Neural progenitor cell (in vitro differentiated cells): ENCODE results near the gene TRHDE. TPM values are rescaled to one million over a fixed set of nuclear protein-coding genes. Genes with fewer than 3 reads are reported as not detected.
"Not testable (repeated sequence)": the region's sequence is repeated elsewhere in the genome, so short reads cannot be mapped to it uniquely, and the experiment has no call there.

Experiments used
- DNase-seq: peaks from one replicate; pipeline ENCODE4 v3.0.0-alpha.2; 2016; ENCODE audit warnings: low spot score
- H2AFZ ChIP-seq: fragments of 200-600 bp; sonication (generic); replicated peaks from 2 replicates; pipeline ENCODE4 v1.6.1; 2016; ENCODE audit warnings: antibody characterized with exemption
- H3F3A ChIP-seq: fragments of 200-600 bp; sonication (generic); 2 replicates; pipeline ENCODE4 v1.6.1; 2016; ENCODE audit warnings: antibody characterized with exemption, low read depth
- H3K27ac ChIP-seq: fragments of 200-600 bp; sonication (generic); 2 replicates; pipeline ENCODE4 v1.5.1; 2016; ENCODE audit warnings: mild to moderate bottlenecking
- H3K27me3 ChIP-seq: fragments of 200-600 bp; sonication (generic); 2 replicates; pipeline ENCODE4 v1.6.1; 2016; ENCODE audit warnings: mild to moderate bottlenecking, moderate library complexity
- H3K36me3 ChIP-seq: fragments of 200-600 bp; sonication (generic); 2 replicates; pipeline ENCODE4 v1.5.1; 2016
- H3K4me1 ChIP-seq: fragments of 200-600 bp; sonication (generic); 2 replicates; pipeline ENCODE4 v1.6.1; 2016; ENCODE audit warnings: mixed run types
- H3K4me2 ChIP-seq: fragments of 200-600 bp; sonication (generic); 2 replicates; pipeline ENCODE4 v1.6.1; 2016
- H3K4me3 ChIP-seq: fragments of 200-600 bp; sonication (generic); 2 replicates; pipeline ENCODE4 v1.5.1; 2016
- H3K79me2 ChIP-seq: fragments of 200-600 bp; sonication (generic); 2 replicates; pipeline ENCODE4 v1.6.1; 2016; ENCODE audit warnings: low read depth
- H3K9ac ChIP-seq: fragments of 200-600 bp; sonication (generic); 2 replicates; pipeline ENCODE4 v1.6.1; 2016
- H3K9me3 ChIP-seq: fragments of 200-600 bp; sonication (generic); 2 replicates; pipeline ENCODE4 v1.5.1; 2016; ENCODE audit warnings: low read depth
- H4K20me1 ChIP-seq: fragments of 200-600 bp; sonication (generic); 2 replicates; pipeline ENCODE4 v1.6.1; 2016; ENCODE audit warnings: low read depth
- H3K27ac Mint-ChIP-seq: 3 replicates; pipeline ENCODE4 v1.8.0; 2021; ENCODE audit warnings: mixed read lengths
- H3K27me3 Mint-ChIP-seq: 2 replicates; pipeline ENCODE4 v1.8.0; 2022; ENCODE audit warnings: low read depth, mild to moderate bottlenecking, inconsistent platforms, moderate library complexity, mixed read lengths; ENCODE audit not compliant: insufficient read depth
- H3K36me3 Mint-ChIP-seq: 3 replicates; pipeline ENCODE4 v1.8.0; 2021; ENCODE audit warnings: mixed read lengths
- H3K4me1 Mint-ChIP-seq: 3 replicates; pipeline ENCODE4 v1.8.0; 2021; ENCODE audit warnings: mixed read lengths
- H3K4me3 Mint-ChIP-seq: 3 replicates; pipeline ENCODE4 v1.8.0; 2021; ENCODE audit warnings: mild to moderate bottlenecking, moderate library complexity, mixed read lengths
- H3K9me3 Mint-ChIP-seq: 3 replicates; pipeline ENCODE4 v1.8.0; 2020; ENCODE audit warnings: mixed read lengths
- EZH2 ChIP-seq: fragments of 200-600 bp; sonication (generic); IDR thresholded peaks from 2 replicates; pipeline ENCODE4 v1.6.1; 2017; ENCODE audit warnings: antibody characterized with exemption, mild to moderate bottlenecking, moderate library complexity
- EZH2phosphoT487 ChIP-seq: fragments of 200-600 bp; sonication (generic); IDR thresholded peaks from 2 replicates; pipeline ENCODE4 v1.6.1; 2017; ENCODE audit warnings: antibody characterized with exemption
- total RNA-seq: library from RNA; depleted of rRNA; stranded (reverse); fragments of >200 nt; gene quantifications from 2 replicates; pipeline ENCODE4 v1.2.3, GENCODE V29; 2015; ENCODE audit warnings: low replicate concordance
- TF ChIP-seq, protein P1 (sequence below): fragments of 200-600 bp; sonication (generic); IDR thresholded peaks from 2 replicates; pipeline ENCODE4 v1.5.1; 2017; ENCODE audit warnings: antibody characterized with exemption, mild to moderate bottlenecking

The TRHDE gene
- total RNA-seq, 1 donor from 2014 or later, result 4.5 TPM

DNA sequence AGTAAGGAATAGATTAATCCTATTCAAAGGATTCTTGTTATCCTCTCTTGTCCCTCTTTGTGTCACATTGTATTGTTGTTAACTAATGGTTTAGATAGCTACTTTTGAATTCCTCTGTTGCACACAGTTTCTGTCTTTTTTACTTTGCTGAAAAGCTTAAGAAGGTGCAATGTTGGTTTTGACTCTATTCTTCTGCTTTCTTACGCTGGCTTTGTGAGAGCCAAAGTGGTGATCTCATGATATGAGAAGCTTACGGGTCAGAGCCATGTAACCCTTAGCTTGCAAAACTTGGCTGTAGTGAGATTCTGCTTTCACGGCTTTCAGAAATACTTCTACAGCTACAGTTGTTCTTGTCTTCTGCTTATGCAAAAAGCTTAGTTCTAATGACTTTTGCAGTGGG is 239.7 kb downstream of the TRHDE start:
- Histone ChIP-seq H4K20me1 (no peaks in the 10 kb centered on the region), H3K4me3 (no peak overlapping the region), H3K79me2 (no peaks in the 10 kb centered on the region), H3K4me1 (peaks cover 37% of the 10 kb centered on the region), H3F3A (peaks cover 38% of the 10 kb centered on the region), H3K9me3 (no peaks in the 10 kb centered on the region), H3K27me3 (no peaks in the 10 kb centered on the region), H2AFZ (peak overlapping the region; percentile 40), H3K36me3 (no peaks in the 10 kb centered on the region), H3K4me2 (peak overlapping the region; percentile 72), H3K27ac (peak overlapping the region; percentile 80), H3K9ac (no peak overlapping the region)
- no peaks in the 10 kb centered on the region for H3K27me3 Mint-ChIP-seq
- H3K4me3 Mint-ChIP-seq, result no peak overlapping the region
- peaks cover 6% of the 10 kb centered on the region for H3K9me3 Mint-ChIP-seq
- H3K27ac Mint-ChIP-seq, result peak overlapping the region; percentile 96
- peaks cover 3% of the 10 kb centered on the region for H3K36me3 Mint-ChIP-seq
- H3K4me1 Mint-ChIP-seq, result peaks cover 25% of the 10 kb centered on the region
- peak; percentile 62 for DNase-seq
- TF ChIP-seq, protein P1, sequence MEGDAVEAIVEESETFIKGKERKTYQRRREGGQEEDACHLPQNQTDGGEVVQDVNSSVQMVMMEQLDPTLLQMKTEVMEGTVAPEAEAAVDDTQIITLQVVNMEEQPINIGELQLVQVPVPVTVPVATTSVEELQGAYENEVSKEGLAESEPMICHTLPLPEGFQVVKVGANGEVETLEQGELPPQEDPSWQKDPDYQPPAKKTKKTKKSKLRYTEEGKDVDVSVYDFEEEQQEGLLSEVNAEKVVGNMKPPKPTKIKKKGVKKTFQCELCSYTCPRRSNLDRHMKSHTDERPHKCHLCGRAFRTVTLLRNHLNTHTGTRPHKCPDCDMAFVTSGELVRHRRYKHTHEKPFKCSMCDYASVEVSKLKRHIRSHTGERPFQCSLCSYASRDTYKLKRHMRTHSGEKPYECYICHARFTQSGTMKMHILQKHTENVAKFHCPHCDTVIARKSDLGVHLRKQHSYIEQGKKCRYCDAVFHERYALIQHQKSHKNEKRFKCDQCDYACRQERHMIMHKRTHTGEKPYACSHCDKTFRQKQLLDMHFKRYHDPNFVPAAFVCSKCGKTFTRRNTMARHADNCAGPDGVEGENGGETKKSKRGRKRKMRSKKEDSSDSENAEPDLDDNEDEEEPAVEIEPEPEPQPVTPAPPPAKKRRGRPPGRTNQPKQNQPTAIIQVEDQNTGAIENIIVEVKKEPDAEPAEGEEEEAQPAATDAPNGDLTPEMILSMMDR, result no peak
- TF ChIP-seq EZH2phosphoT487 (no peak), EZH2 (no peak)

DNA sequence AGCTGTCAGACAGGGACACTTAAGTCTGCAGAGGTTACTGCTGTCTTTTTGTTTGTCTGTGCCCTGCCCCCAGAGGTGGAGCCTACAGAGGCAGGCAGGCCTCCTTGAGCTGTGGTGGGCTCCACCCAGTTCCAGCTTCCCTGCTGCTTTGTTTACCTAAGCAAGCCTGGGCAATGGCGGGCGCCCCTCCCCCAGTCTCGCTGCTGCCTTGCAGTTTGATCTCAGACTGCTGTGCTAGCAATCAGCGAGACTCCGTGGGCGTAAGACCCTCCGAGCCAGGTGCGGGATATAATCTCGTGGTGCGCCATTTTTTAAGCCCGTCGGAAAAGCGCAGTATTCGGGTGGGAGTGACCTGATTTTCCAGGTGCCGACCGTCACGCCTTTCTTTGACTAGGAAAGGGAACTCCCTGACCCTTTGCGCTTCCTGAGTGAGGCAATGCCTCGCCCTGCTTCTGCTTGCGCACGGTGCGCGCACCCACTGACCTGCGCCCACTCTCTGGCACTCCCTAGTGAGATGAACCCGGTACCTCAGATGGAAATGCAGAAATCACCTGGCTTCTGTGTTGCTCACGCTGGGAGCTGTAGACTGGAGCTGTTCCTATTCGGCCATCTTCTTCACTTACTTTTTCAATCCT is 248.0 kb downstream of the TRHDE start:
- H3K27ac Mint-ChIP-seq, H3K27me3 ChIP-seq, DNase-seq: not testable (repeated sequence)

DNA sequence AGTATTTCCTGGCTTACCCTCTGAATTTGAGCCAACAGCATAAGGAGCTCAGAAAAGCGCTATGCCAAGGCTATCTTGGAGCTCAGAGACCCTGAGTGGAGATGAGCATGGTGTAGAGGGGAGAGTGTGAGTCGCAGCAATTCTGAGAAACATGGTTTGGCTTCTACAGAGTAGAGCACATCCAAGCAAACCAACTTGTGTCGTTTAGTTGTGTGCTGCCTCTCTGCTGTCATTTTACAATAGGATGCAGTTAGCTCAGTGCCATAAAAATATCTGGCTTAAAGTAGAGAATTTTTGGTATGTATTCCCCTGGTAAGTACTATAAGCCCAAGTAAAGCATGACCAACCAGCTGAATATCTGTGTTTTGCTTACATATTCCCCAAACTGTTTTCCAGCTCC is 249.2 kb downstream of the TRHDE start:
- no peak for DNase-seq
- H3K36me3 ChIP-seq, result no peaks in the 10 kb centered on the region
- H3K4me1 ChIP-seq, result peaks cover 8% of the 10 kb centered on the region
- no peaks in the 10 kb centered on the region for H3K27me3 ChIP-seq
- H3K9me3 ChIP-seq, result no peaks in the 10 kb centered on the region
- no peak overlapping the region for H3K9ac ChIP-seq
- Mint-ChIP-seq H3K27me3 (no peaks in the 10 kb centered on the region), H3K27ac (no peak overlapping the region), H3K36me3 (no peaks in the 10 kb centered on the region), H3K9me3 (peaks cover 8% of the 10 kb centered on the region), H3K4me3 (no peak overlapping the region), H3K4me1 (peaks cover 5% of the 10 kb centered on the region)
- H3K4me2 ChIP-seq, result no peak overlapping the region
- H3F3A ChIP-seq, result no peaks in the 10 kb centered on the region
- no peaks in the 10 kb centered on the region for H4K20me1 ChIP-seq
- no peaks in the 10 kb centered on the region for H3K79me2 ChIP-seq
- no peak overlapping the region for H2AFZ ChIP-seq
- TF ChIP-seq, protein P1, result no peak
- TF ChIP-seq EZH2phosphoT487 (no peak), EZH2 (no peak)
- H3K27ac ChIP-seq, result no peak overlapping the region
- no peak overlapping the region for H3K4me3 ChIP-seq

More for the DNA sequence above, 248.0 kb downstream of the TRHDE start:
- not testable (repeated sequence) for H3K9me3 ChIP-seq, H3K4me1 Mint-ChIP-seq, H3K36me3 Mint-ChIP-seq, H3K4me1 ChIP-seq, H3K27ac ChIP-seq, H3K9me3 Mint-ChIP-seq, H3K9ac ChIP-seq, H3K79me2 ChIP-seq, H3K4me3 Mint-ChIP-seq, H3K36me3 ChIP-seq, H3K4me2 ChIP-seq, H3K4me3 ChIP-seq, H4K20me1 ChIP-seq, H2AFZ ChIP-seq, H3F3A ChIP-seq, H3K27me3 Mint-ChIP-seq

DNA sequence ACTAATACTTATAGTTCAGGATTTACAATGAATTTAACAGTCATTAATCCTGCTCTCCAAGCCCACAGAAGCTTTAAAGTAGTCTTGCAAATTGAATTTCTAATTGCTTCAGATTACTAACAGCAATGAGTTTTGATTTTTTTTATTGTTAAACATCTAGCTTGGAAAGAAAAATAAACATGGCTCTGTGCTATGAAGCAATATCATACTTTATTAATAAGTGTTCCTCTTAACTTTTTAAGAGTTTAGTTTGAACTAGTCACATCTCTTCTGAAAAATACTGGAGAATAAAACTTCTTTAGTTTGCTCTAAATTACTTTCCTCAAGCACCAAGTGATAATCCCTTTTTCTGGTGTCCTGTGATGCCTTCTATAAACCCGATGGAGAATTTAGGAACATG is 250.2 kb downstream of the TRHDE start:
- H3K4me2 ChIP-seq, result no peak overlapping the region
- TF ChIP-seq EZH2phosphoT487, result no peak
- TF ChIP-seq, protein P1, result no peak
- TF ChIP-seq EZH2, result no peak

More for the DNA sequence above, 250.2 kb downstream of the TRHDE start:
- H3K9me3 Mint-ChIP-seq, result peaks cover 8% of the 10 kb centered on the region
- Histone ChIP-seq H3K79me2 (no peaks in the 10 kb centered on the region), H3K36me3 (no peaks in the 10 kb centered on the region), H3K4me1 (peaks cover 8% of the 10 kb centered on the region), H3K27ac (no peak overlapping the region), H3K4me3 (no peak overlapping the region), H3K27me3 (no peaks in the 10 kb centered on the region), H3K9me3 (no peaks in the 10 kb centered on the region), H3F3A (no peaks in the 10 kb centered on the region), H4K20me1 (no peaks in the 10 kb centered on the region), H3K9ac (no peak overlapping the region), H2AFZ (peak overlapping the region; percentile 32)
- H3K27me3 Mint-ChIP-seq, result no peaks in the 10 kb centered on the region
- no peak overlapping the region for H3K4me3 Mint-ChIP-seq
- no peak overlapping the region for H3K27ac Mint-ChIP-seq
- H3K4me1 Mint-ChIP-seq, result peaks cover 5% of the 10 kb centered on the region
- DNase-seq, result no peak
- H3K36me3 Mint-ChIP-seq, result no peaks in the 10 kb centered on the region
